GM12878 (cell line): ENCODE measurements around the gene CLEC16A. TPM values are rescaled to one million over a fixed set of nuclear protein-coding genes. Genes with fewer than 3 reads are reported as not detected.

Experiments
- ATAC-seq: fragments of 200-7000 bp; cut with Tn5 transposase; 3 replicates; pipeline ENCODE4 v1.9.1; 2020; ENCODE audit warnings: mild to moderate bottlenecking, moderate library complexity
- BruUV-seq: library from RNA; stranded (reverse); fragments of 400-500 nt; replicated peaks from 2 replicates; lab custom pipeline; 2021; lab: Mats Ljungman, UMichigan
- CTCF ChIA-PET: fragments of 300-600 bp; sonication (Branson Sonifier 250); formaldehyde crosslinking; extraction: SDS; loops from one replicate; lab custom pipeline; 2021; ENCODE audit warnings: inconsistent platforms; lab: Yijun Ruan, JAX
- POLR2A ChIA-PET: fragments of 350-600 bp; formaldehyde crosslinking; extraction: SDS; loops from one replicate; lab custom pipeline; 2021; ENCODE audit warnings: inconsistent platforms; lab: Charles Lee
- RAD21 ChIA-PET: fragments of 300-600 bp; sonication (Branson Sonifier 250); formaldehyde crosslinking; loops from one replicate; lab custom pipeline; 2023; ENCODE audit warnings: antibody characterized with exemption; ENCODE audit not compliant: unreplicated experiment; lab: Charles Lee
- SMC1A ChIA-PET: fragments of 300-600 bp; sonication (Branson Sonifier 250); formaldehyde crosslinking; loops from one replicate; lab custom pipeline; 2023; ENCODE audit not compliant: unreplicated experiment, uncharacterized antibody; lab: Charles Lee
- DNase-seq: peaks from one replicate; pipeline ENCODE4 v3.0.0-alpha.2; 2011; ENCODE audit warnings: low read depth, low spot score
- FAIRE-seq: peaks from 3 replicates; lab custom pipeline; 2011; peaks lifted over from hg19 to GRCh38; lab: Jason Lieb, UNC
- H2AFZ ChIP-seq: 2 replicates; pipeline ENCODE4 v1.6.0; 2011; ENCODE audit warnings: low read depth, low read length, control low read depth; ENCODE audit not compliant: control insufficient read depth
- H3K27ac ChIP-seq: 2 replicates; pipeline ENCODE4 v1.5.1; 2011; ENCODE audit warnings: control low read depth; ENCODE audit not compliant: control insufficient read depth, insufficient read depth
- H3K27me3 ChIP-seq, 2 experiments: replicated peaks in 1 of 2; 2 replicates each; pipeline versions ENCODE4 v1.6.0 to v1.6.1; 2011; ENCODE audit warnings: low read length in 1 of 2; ENCODE audit not compliant: control insufficient read depth in 2 of 2, insufficient read depth in 2 of 2
- H3K36me3 ChIP-seq, 2 experiments: 2 replicates each; pipeline ENCODE4 v1.5.1; 2011; ENCODE audit warnings: low read length in 1 of 2; ENCODE audit not compliant: control insufficient read depth in 2 of 2, insufficient read depth in 2 of 2
- H3K4me1 ChIP-seq: 2 replicates; pipeline ENCODE4 v1.6.1; 2011; ENCODE audit warnings: mild to moderate bottlenecking, low read length, moderate library complexity, mixed read lengths; ENCODE audit not compliant: control insufficient read depth, insufficient read depth
- H3K4me2 ChIP-seq: 2 replicates; pipeline ENCODE4 v1.6.0; 2011; ENCODE audit warnings: control low read depth; ENCODE audit not compliant: control insufficient read depth, insufficient read depth
- H3K4me3 ChIP-seq: fragments of 200-600 bp; sonication (generic); 2 replicates; pipeline ENCODE4 v1.5.1; 2016
- H3K79me2 ChIP-seq: 2 replicates; pipeline ENCODE4 v1.6.0; 2011; ENCODE audit warnings: low read length; ENCODE audit not compliant: control insufficient read depth, insufficient read depth
- H3K9ac ChIP-seq: 2 replicates; pipeline ENCODE4 v1.8.0; 2011; ENCODE audit warnings: low read length, control low read depth, mixed read lengths; ENCODE audit not compliant: control insufficient read depth, insufficient read depth
- H3K9me3 ChIP-seq: replicated peaks from 3 replicates; pipeline ENCODE4 v1.5.1; 2011; ENCODE audit warnings: mild to moderate bottlenecking, low read length; ENCODE audit not compliant: control insufficient read depth, insufficient read depth
- H4K20me1 ChIP-seq: 2 replicates; pipeline ENCODE4 v1.6.0; 2011; ENCODE audit not compliant: control insufficient read depth, insufficient read depth
- CHD1 ChIP-seq: IDR thresholded peaks from 2 replicates; pipeline ENCODE4 v1.6.1; 2012; ENCODE audit warnings: low read depth, low read length, improper control_type of control experiment
- EP300 ChIP-seq, 2 experiments: fragments of 150-350 bp in 1 of 2; IDR thresholded peaks; 2 replicates each; pipeline ENCODE4 v1.6.1; 2011 to 2012; ENCODE audit warnings: low read depth in 2 of 2, low read length in 2 of 2, borderline replicate concordance in 1 of 2, improper control_type of control experiment in 1 of 2, inconsistent platforms in 1 of 2; ENCODE audit not compliant: control insufficient read depth in 1 of 2
- EZH2 ChIP-seq: IDR thresholded peaks from 2 replicates; pipeline ENCODE4 v1.6.1; 2012; ENCODE audit warnings: low read depth, mild to moderate bottlenecking, control low read depth, inconsistent platforms, low read length, borderline replicate concordance; ENCODE audit not compliant: control insufficient read depth
- HCFC1 ChIP-seq: fragments of 150-350 bp; IDR thresholded peaks from 2 replicates; pipeline ENCODE4 v1.6.1; 2014; ENCODE audit warnings: low read length
- KAT2A ChIP-seq: conservative IDR thresholded peaks from 2 replicates; pipeline ENCODE4 v1.6.1; 2011; ENCODE audit warnings: low read depth, low read length; ENCODE audit not compliant: control insufficient read depth
- KLF5 ChIP-seq: fragments of 450-650 bp; IDR thresholded peaks from 2 replicates; pipeline ENCODE4 v1.6.1; 2014; ENCODE audit warnings: mild to moderate bottlenecking; ENCODE audit not compliant: partially characterized antibody
- MEF2A ChIP-seq: IDR thresholded peaks from 2 replicates; pipeline ENCODE4 v1.6.1; 2011; ENCODE audit warnings: low read depth, mild to moderate bottlenecking, low read length, moderate library complexity; ENCODE audit not compliant: insufficient read depth
- MYC ChIP-seq: IDR thresholded peaks from 2 replicates; pipeline ENCODE4 v1.6.1; 2011; ENCODE audit warnings: mild to moderate bottlenecking, low read length, moderate library complexity, inconsistent platforms; ENCODE audit not compliant: insufficient read depth, insufficient replicate concordance, insufficient read length, severe bottlenecking
- PAX5 ChIP-seq: IDR thresholded peaks from 2 replicates; pipeline ENCODE4 v1.6.1; 2011; ENCODE audit warnings: low read depth, low read length, borderline replicate concordance
- PAX8 ChIP-seq: fragments of 450-650 bp; IDR thresholded peaks from 2 replicates; pipeline ENCODE4 v1.6.1; 2017; ENCODE audit warnings: mild to moderate bottlenecking, moderate library complexity
- RELA ChIP-seq: fragments of 450-650 bp; IDR thresholded peaks from 2 replicates; pipeline ENCODE4 v1.8.0; 2014; ENCODE audit warnings: borderline replicate concordance; ENCODE audit not compliant: partially characterized antibody
- RELB ChIP-seq: fragments of 450-650 bp; IDR thresholded peaks from 2 replicates; pipeline ENCODE4 v1.6.1; 2017; ENCODE audit warnings: low read depth, mild to moderate bottlenecking, moderate library complexity
- SMAD1 ChIP-seq: fragments of 450-650 bp; IDR thresholded peaks from 2 replicates; pipeline ENCODE4 v1.6.1; 2018; ENCODE audit warnings: mild to moderate bottlenecking, low read depth; ENCODE audit not compliant: partially characterized antibody
- ZBED1 ChIP-seq: IDR thresholded peaks from 2 replicates; pipeline ENCODE4 v1.6.1; 2016; ENCODE audit warnings: borderline replicate concordance
- ZNF217 ChIP-seq: fragments of 450-650 bp; IDR thresholded peaks from 2 replicates; pipeline ENCODE4 v1.6.1; 2017; ENCODE audit warnings: antibody characterized with exemption, mild to moderate bottlenecking
- ZNF274 ChIP-seq: IDR thresholded peaks from one replicate; pipeline ENCODE4 v1.8.0; 2011; ENCODE audit not compliant: insufficient read length, insufficient read depth
- ZNF384 ChIP-seq: IDR thresholded peaks from 2 replicates; pipeline ENCODE4 v1.6.1; 2012; ENCODE audit warnings: low read depth, mild to moderate bottlenecking, low read length, improper control_type of control experiment, borderline replicate concordance
- ZNF687 ChIP-seq: fragments of 450-650 bp; IDR thresholded peaks from 2 replicates; pipeline ENCODE4 v1.6.1; 2017; ENCODE audit warnings: mild to moderate bottlenecking, moderate library complexity
- WGBS: methylation state at CpG from one replicate; pipeline ENCODE4 v1.1.6; 2016; ENCODE audit warnings: low lambda C conversion rate; ENCODE audit not compliant: insufficient replicate concordance, insufficient coverage; ENCODE audit errors: missing lambda C conversion rate; 5-methylcytosine and 5-hydroxymethylcytosine counted together
- in situ Hi-C: fragments of 300-500 bp; cut with MboI; formaldehyde crosslinking; loops from 9 replicates; pipeline ENCODE4 v1.14.3; 2018; ENCODE audit warnings: mixed read lengths
- intact Hi-C: fragments of 100-400 bp; cut with micrococcal nuclease; formaldehyde crosslinking; loops from one replicate; pipeline ENCODE4 v1.14.2; 2022; ENCODE audit not compliant: unreplicated experiment
- polyA plus RNA-seq, 11 experiments: library from polyadenylated mRNA; depleted of rRNA in 4 of 11; unstranded in 6 of 11; stranded (reverse) in 5 of 11; fragments of >200 nt; fragmentation: Nextera tagmentation in 4 of 11; fragmentation: Illumina TruSeq in 1 of 11; extraction: Ambion mirVana in 4 of 11; extraction: Trizol in 1 of 11; gene quantifications; 1 replicate in 1 of 11; 2 replicates in 10 of 11; pipeline versions ENCODE4 v1.2.1 to v1.2.3, GENCODE V29; 2011 to 2016; ENCODE audit warnings: inconsistent platforms in 2 of 11, missing spikeins in 2 of 11, low read depth in 1 of 11
- total RNA-seq, 4 experiments: library from RNA; depleted of rRNA in 3 of 4; stranded (reverse); fragments of >200 nt in 3 of 4; fragmentation: Illumina TruSeq in 1 of 4; extraction: Trizol in 1 of 4; gene quantifications; 2 replicates each; pipeline versions ENCODE4 v1.2.1 to v1.2.3, GENCODE V29; 2013 to 2021

CLEC16A gene
- total and polyA plus RNA-seq, 10 of the 15 experiments (the other 5 are each of a cell fraction or from before 2014, with no cell fraction given): 1.5 to 28.8 (median 19.2) TPM

GRCh38 chr16:11099672-11100205 lies 155.4 kb downstream of the CLEC16A start:
- POLR2A ChIA-PET: interaction anchor here (1.4 to 1.5 kb wide), 3 partner anchors 18 to 24 kb away, joined by 3 to 10 read pairs (median 5); no protein-coding TSS in a partner anchor
- WGBS: 15% methylated on average over 7 of the region's 7 CpGs
- peak overlapping the region; percentile 55 for H2AFZ ChIP-seq
- TF ChIP-seq PAX5 (0 out of 2 replicates have a peak, but pooled peaks have one; percentile 6), ZNF274 (no peak), MYC (no peak), HCFC1 (0 out of 2 replicates have a peak, but pooled peaks have one; percentile 15), EZH2 (no peak), SMAD1 (no peak), ZNF687 (peak; percentile 11; the same call in 1 of the 2 replicates), ZNF217 (peak; percentile 59; the same call in 1 of the 2 replicates), CHD1 (no peak), KAT2A (no peak), RELA (no peak), RELB (no peak), ZNF384 (no peak), EP300 (IDR thresholded peaks at IDR 0.05; ENCODE audit: borderline replicate concordance in 1 of 2, control insufficient read depth in 1 of 2, low read depth in 2 of 2, low read length in 2 of 2) (no peak), ZBED1 (no peak), PAX8 (no peak), MEF2A (no peak), KLF5 (no peak)

More at GRCh38 chr16:11099672-11100205, 155.4 kb downstream of the CLEC16A start:
- in situ Hi-C loops: no loop called here
- peaks cover 0 to 3% of the 10 kb centered on the region in 2 experiments; a peak in 1 of 4 replicates for H3K36me3 ChIP-seq
- H4K20me1 ChIP-seq: no peaks in the 10 kb centered on the region
- ChIA-PET RAD21 (interaction anchor here (0.6 to 3.3 kb wide), 16 partner anchors 14 to 156 kb away, joined by 3 to 24 read pairs (median 4); no protein-coding TSS in a partner anchor), CTCF (interaction anchor here (0.9 to 5.0 kb wide), 10 partner anchors 9 to 153 kb away, joined by 3 to 20 read pairs (median 6); no protein-coding TSS in a partner anchor), SMC1A (interaction anchor here (0.7 to 4.0 kb wide), 24 partner anchors 9 to 200 kb away, joined by 3 to 26 read pairs (median 4); partner anchors contain the start of gene SOCS1)
- H3K27me3 ChIP-seq: no peaks in the 10 kb centered on the region
- no TSS peak for BruUV-seq
- intact Hi-C loops: loop anchor here (1.0 to 10.0 kb wide), 5 partner anchors 17 to 255 kb away; partner anchors contain the start of gene SOCS1
- no peaks in the 10 kb centered on the region for H3K79me2 ChIP-seq
- peak overlapping the region; percentile 84 for H3K27ac ChIP-seq
- no peak for DNase-seq
- ATAC-seq: peak; percentile 65
- peaks cover 51% of the 10 kb centered on the region for H3K4me1 ChIP-seq
- H3K4me3 ChIP-seq: no peak overlapping the region
- peak overlapping the region; percentile 45 for H3K4me2 ChIP-seq
- no peaks in the 10 kb centered on the region for H3K9me3 ChIP-seq
- peak; percentile 41 for FAIRE-seq
- peak overlapping the region; percentile 21; the same call in 1 of the 2 replicates for H3K9ac ChIP-seq
